IMR-90 (cell line): ENCODE data around the gene HNF1B. TPM values are rescaled to one million over a fixed set of nuclear protein-coding genes. Genes with fewer than 3 reads are reported as not detected.

Experiments
- ATAC-seq: fragments of 200-7000 bp; cut with Tn5 transposase; 2 replicates; pipeline ENCODE4 v1.9.1; 2020; ENCODE audit warnings: low read depth, mild to moderate bottlenecking, moderate library complexity
- BruUV-seq: library from RNA; stranded (reverse); fragments of 400-500 nt; replicated peaks from 2 replicates; lab custom pipeline; 2021; lab: Mats Ljungman, UMichigan
- CTCF ChIA-PET: fragments of 300-600 bp; formaldehyde crosslinking; extraction: SDS; loops from one replicate; lab custom pipeline; 2021; ENCODE audit warnings: antibody characterized with exemption; lab: Yijun Ruan, JAX
- POLR2A ChIA-PET: fragments of 300-600 bp; sonication (Branson Sonifier 250); formaldehyde crosslinking; loops from one replicate; lab custom pipeline; 2022; ENCODE audit warnings: antibody characterized with exemption; ENCODE audit not compliant: unreplicated experiment; lab: Charles Lee
- DNase-seq: peaks from one replicate; pipeline ENCODE4 v3.0.0; 2013
- H2AFZ ChIP-seq: replicated peaks from 2 replicates; pipeline ENCODE3; 2013; ENCODE audit warnings: low read length, mild to moderate bottlenecking; ENCODE audit not compliant: poor library complexity
- H2AK5ac ChIP-seq: 2 replicates; pipeline ENCODE4 v1.6.1; 2013; ENCODE audit warnings: low read depth, low read length, inconsistent platforms
- H2AK9ac ChIP-seq: replicated peaks from 2 replicates; pipeline ENCODE3; 2013; ENCODE audit warnings: mild to moderate bottlenecking, low read depth, low read length, moderate library complexity; ENCODE audit not compliant: poor library complexity
- H2BK120ac ChIP-seq: 2 replicates; pipeline ENCODE4 v1.6.1; 2013; ENCODE audit warnings: low read depth, low read length, inconsistent platforms
- H2BK15ac ChIP-seq: 3 replicates; pipeline ENCODE4 v1.6.1; 2013; ENCODE audit warnings: low read depth, low read length, inconsistent platforms
- H2BK20ac ChIP-seq: 2 replicates; pipeline ENCODE4 v1.6.1; 2013; ENCODE audit warnings: low read depth, mild to moderate bottlenecking, inconsistent platforms, low read length, moderate library complexity
- H2BK5ac ChIP-seq: 2 replicates; pipeline ENCODE4 v1.6.1; 2013; ENCODE audit warnings: mild to moderate bottlenecking, low read depth, low read length, inconsistent platforms; ENCODE audit not compliant: poor library complexity, severe bottlenecking
- H3K14ac ChIP-seq: replicated peaks from 2 replicates; pipeline ENCODE4 v1.6.1; 2013; ENCODE audit warnings: low read depth, low read length, inconsistent platforms
- H3K18ac ChIP-seq: 2 replicates; pipeline ENCODE4 v1.6.1; 2013; ENCODE audit warnings: low read depth, low read length, control low read depth
- H3K23ac ChIP-seq: 2 replicates; pipeline ENCODE4 v1.6.1; 2013; ENCODE audit warnings: low read depth, low read length, inconsistent platforms
- H3K27ac ChIP-seq: 2 replicates; pipeline ENCODE4 v1.5.1; 2013; ENCODE audit warnings: mild to moderate bottlenecking, control low read depth, low read length; ENCODE audit not compliant: insufficient read depth
- H3K27me3 ChIP-seq: 2 replicates; pipeline ENCODE4 v1.6.1; 2013; ENCODE audit warnings: low read length; ENCODE audit not compliant: control insufficient read depth, insufficient read depth
- H3K36me3 ChIP-seq: 2 replicates; pipeline ENCODE4 v1.6.1; 2013; ENCODE audit warnings: low read length, mixed read lengths; ENCODE audit not compliant: control insufficient read depth, insufficient read depth
- H3K4ac ChIP-seq: 2 replicates; pipeline ENCODE4 v1.6.1; 2013; ENCODE audit warnings: low read depth, low read length, inconsistent platforms
- H3K4me1 ChIP-seq: 2 replicates; pipeline ENCODE4 v1.6.1; 2013; ENCODE audit warnings: low read length, mixed read lengths; ENCODE audit not compliant: control insufficient read depth, insufficient read depth
- H3K4me2 ChIP-seq: 2 replicates; pipeline ENCODE4 v1.6.1; 2013; ENCODE audit warnings: low read depth, mild to moderate bottlenecking, control low read depth, low read length, moderate library complexity
- H3K4me3 ChIP-seq: 2 replicates; pipeline ENCODE4 v1.5.1; 2013; ENCODE audit warnings: low read depth, mild to moderate bottlenecking, control low read depth, low read length, moderate library complexity; ENCODE audit not compliant: insufficient read depth
- H3K56ac ChIP-seq: 2 replicates; pipeline ENCODE4 v1.6.1; 2013; ENCODE audit warnings: low read length, inconsistent platforms; ENCODE audit not compliant: insufficient read depth; ENCODE audit errors: extremely low read depth
- H3K79me1 ChIP-seq, 2 experiments: 2 replicates each; pipeline ENCODE4 v1.6.1; 2013; ENCODE audit warnings: low read length in 2 of 2, inconsistent platforms in 1 of 2, low read depth in 1 of 2
- H3K9ac ChIP-seq: 2 replicates; pipeline ENCODE4 v1.6.1; 2013; ENCODE audit warnings: low read depth, low read length, control low read depth
- H3K9me1 ChIP-seq: 2 replicates; pipeline ENCODE4 v1.6.1; 2013; ENCODE audit warnings: low read length, inconsistent platforms; ENCODE audit not compliant: insufficient read depth
- H3K9me3 ChIP-seq: 2 replicates; pipeline ENCODE4 v1.6.1; 2013; ENCODE audit warnings: low read length; ENCODE audit not compliant: control insufficient read depth, insufficient read depth
- H4K20me1 ChIP-seq: 2 replicates; pipeline ENCODE4 v1.6.1; 2013; ENCODE audit warnings: low read length, inconsistent platforms; ENCODE audit not compliant: insufficient read depth
- H4K5ac ChIP-seq: 2 replicates; pipeline ENCODE4 v1.6.1; 2013; ENCODE audit warnings: mild to moderate bottlenecking, low read depth, low read length, control low read depth
- H4K8ac ChIP-seq, 2 experiments: 2 replicates each; pipeline ENCODE4 v1.6.1; 2013; ENCODE audit warnings: low read depth in 2 of 2, low read length in 2 of 2, control low read depth in 1 of 2, inconsistent platforms in 1 of 2
- H4K91ac ChIP-seq: 2 replicates; pipeline ENCODE4 v1.6.1; 2013; ENCODE audit warnings: low read depth, low read length, inconsistent platforms; ENCODE audit not compliant: insufficient read depth
- CEBPB ChIP-seq: IDR thresholded peaks from 2 replicates; pipeline ENCODE4 v1.6.1; 2012; ENCODE audit warnings: low read depth, low read length, improper control_type of control experiment
- WGBS, 2 experiments: methylation state at CpG; one replicate each; pipeline versions ENCODE4 v1.1.5 to v1.1.7; 2013; ENCODE audit warnings: missing lambda C conversion rate in 2 of 2; ENCODE audit not compliant: insufficient read length in 1 of 2; ENCODE audit errors: extremely low coverage in 2 of 2; 5-methylcytosine and 5-hydroxymethylcytosine counted together
- dilution Hi-C: fragments of 300-500 bp; cut with HindIII; formaldehyde crosslinking; loops from one replicate; pipeline ENCODE4 v1.14.3; 2018; ENCODE audit warnings: low sequenced_read_pairs; ENCODE audit not compliant: unreplicated experiment
- in situ Hi-C: fragments of 300-500 bp; cut with MboI; formaldehyde crosslinking; loops from 3 replicates; pipeline ENCODE4 v1.14.3; 2019; ENCODE audit warnings: low sequenced_read_pairs, inconsistent platforms, mixed read lengths
- intact Hi-C: fragments of 100-400 bp; cut with micrococcal nuclease; formaldehyde crosslinking; loops from 2 replicates; pipeline ENCODE4 v1.10.0; 2022
- polyA plus RNA-seq, 3 experiments: library from polyadenylated mRNA; depleted of rRNA; stranded (reverse); fragments of >200 nt; gene quantifications; 2 replicates each; pipeline ENCODE4 v1.2.3, GENCODE V29; 2012; ENCODE audit warnings: low replicate concordance in 1 of 3
- total RNA-seq: library from RNA; depleted of rRNA; stranded (reverse); fragments of >200 nt; gene quantifications from 2 replicates; pipeline ENCODE4 v1.2.3, GENCODE V29; 2012
- TF ChIP-seq, protein P1 (sequence below): fragments of 150-350 bp; IDR thresholded peaks from 2 replicates; pipeline ENCODE4 v1.6.1; 2016; ENCODE audit warnings: low read depth, mild to moderate bottlenecking, low read length, moderate library complexity, borderline replicate concordance

HNF1B gene
- total and polyA plus RNA-seq, 2 of the 4 experiments (the other 2 are of a cell fraction): not detected

DNA sequence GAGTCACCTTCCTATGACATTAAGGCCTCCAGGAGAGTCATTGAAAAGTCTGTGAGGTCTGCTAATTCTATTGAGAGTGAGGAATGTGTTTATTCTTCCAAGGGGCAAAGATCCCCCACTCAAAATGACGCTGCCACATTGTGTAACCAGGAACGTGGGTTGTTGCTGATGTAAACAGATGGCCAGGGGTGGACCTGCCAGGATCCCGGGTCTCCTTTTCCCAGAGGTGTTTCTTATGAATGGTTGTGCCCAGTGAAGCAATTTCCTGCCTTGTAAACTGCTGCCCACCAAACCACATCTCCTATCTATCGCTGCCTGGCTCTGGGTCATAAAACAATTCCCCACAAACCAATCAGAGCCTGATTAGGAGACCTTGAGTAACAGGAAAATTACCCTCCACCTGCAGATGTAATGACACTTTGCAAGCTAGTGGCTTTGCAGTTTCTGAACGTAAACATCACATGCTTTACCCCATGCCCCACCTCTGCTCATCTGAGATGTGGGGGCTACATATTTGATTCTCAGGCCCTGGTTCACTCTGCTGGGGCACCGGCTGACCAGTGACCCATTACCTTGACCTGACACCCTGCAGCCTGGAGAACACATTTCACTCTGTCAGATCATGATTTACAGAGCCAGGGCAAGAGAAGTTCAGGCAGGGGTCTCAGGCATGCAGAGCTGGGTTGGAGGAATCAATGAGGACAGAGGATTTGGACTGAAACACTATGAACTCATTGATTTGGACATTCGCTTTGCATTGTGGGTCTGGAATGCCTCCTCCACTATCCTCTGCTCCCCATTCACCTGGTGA, 68.5 kb downstream of the HNF1B start:
- H3K9me3 ChIP-seq: no peaks in the 10 kb centered on the region
- DNase-seq (peak; percentile 64), ATAC-seq (no peak)
- no TSS peak for BruUV-seq
- intact Hi-C loops (no loop called here), in situ Hi-C loops (no loop called here), dilution Hi-C loops (no loop called here)
- H2BK120ac ChIP-seq: 0 out of 2 replicates have a peak overlapping the region, but pooled peaks have one; percentile 1
- H4K20me1 ChIP-seq: no peaks in the 10 kb centered on the region
- no peak overlapping the region for H3K27ac ChIP-seq
- POLR2A ChIA-PET: no interaction called here
- no peak overlapping the region for H2AK5ac ChIP-seq
- H3K4me1 ChIP-seq: peaks cover 13% of the 10 kb centered on the region
- H2AFZ ChIP-seq: peak overlapping the region; percentile 13
- peak overlapping the region; percentile 24; the same call in 1 of the 2 replicates for H3K23ac ChIP-seq
- H2BK5ac ChIP-seq: no peak overlapping the region
- H3K27me3 ChIP-seq: no peaks in the 10 kb centered on the region
- H2AK9ac ChIP-seq: peak overlapping the region; percentile 26
- H3K9me1 ChIP-seq: peaks cover 23% of the 10 kb centered on the region
- no peak overlapping the region for H3K4me2 ChIP-seq
- no peaks in the 10 kb centered on the region for H3K36me3 ChIP-seq
- H2BK15ac ChIP-seq: no peak overlapping the region; the same call in 2 of the 3 replicates
- H4K91ac ChIP-seq: no peak overlapping the region
- no peaks in the 10 kb centered on the region for H3K79me1 ChIP-seq
- TF ChIP-seq, protein P1, sequence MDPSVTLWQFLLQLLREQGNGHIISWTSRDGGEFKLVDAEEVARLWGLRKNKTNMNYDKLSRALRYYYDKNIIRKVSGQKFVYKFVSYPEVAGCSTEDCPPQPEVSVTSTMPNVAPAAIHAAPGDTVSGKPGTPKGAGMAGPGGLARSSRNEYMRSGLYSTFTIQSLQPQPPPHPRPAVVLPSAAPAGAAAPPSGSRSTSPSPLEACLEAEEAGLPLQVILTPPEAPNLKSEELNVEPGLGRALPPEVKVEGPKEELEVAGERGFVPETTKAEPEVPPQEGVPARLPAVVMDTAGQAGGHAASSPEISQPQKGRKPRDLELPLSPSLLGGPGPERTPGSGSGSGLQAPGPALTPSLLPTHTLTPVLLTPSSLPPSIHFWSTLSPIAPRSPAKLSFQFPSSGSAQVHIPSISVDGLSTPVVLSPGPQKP: no peak
- peak; percentile 67 for TF ChIP-seq CEBPB
- no peak overlapping the region for H3K9ac ChIP-seq
- no peak overlapping the region for H4K5ac ChIP-seq
- no peak overlapping the region for H3K18ac ChIP-seq
- no peak overlapping the region for H3K4me3 ChIP-seq
- WGBS, 2 experiments: no CpG with 5 or more reads among the region's 7 CpGs
- no peak overlapping the region for H3K56ac ChIP-seq
- H2BK20ac ChIP-seq: peak overlapping the region; percentile 36; the same call in 1 of the 2 replicates
- CTCF ChIA-PET: no interaction called here
- H3K14ac ChIP-seq: 0 out of 2 replicates have a peak overlapping the region, but pooled peaks have one; percentile 5
- H4K8ac ChIP-seq: no peak overlapping the region
- no peak overlapping the region for H3K4ac ChIP-seq
